ENCODE results near the gene CEP192. TPM values are rescaled to one million over a fixed set of nuclear protein-coding genes. Genes with fewer than 3 reads are reported as not detected.
A peak's percentile ranks its signal among the peaks of the same experiment; 100 is the strongest.

CEP192 gene
- total and polyA plus RNA-seq, 4 donors: 2.5 to 32.4 (median 10.9) TPM

DNA sequence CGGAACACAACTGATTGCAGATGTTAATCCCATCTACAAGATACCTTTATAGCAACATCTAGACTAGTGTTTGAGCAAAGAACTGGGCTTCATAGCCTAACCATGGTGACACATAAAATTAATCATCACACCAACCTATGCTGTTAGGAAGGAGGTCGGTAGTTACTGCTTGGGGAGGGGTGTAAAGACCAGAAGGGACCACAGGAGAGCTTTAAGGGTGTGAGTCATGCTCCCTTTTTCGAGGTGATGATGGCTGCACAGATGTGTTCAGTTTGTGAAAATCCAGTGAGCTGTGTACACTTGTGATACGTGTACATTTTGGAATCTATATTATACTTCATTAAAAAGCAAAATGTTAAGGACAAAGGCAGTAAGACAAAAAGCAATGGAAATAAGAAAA lies 47.9 kb upstream of the CEP192 start:
- H3K36me3 ChIP-seq (ENCODE audit: control insufficient read depth in 4 of 4, insufficient read depth in 3 of 4, low read depth in 1 of 4, low read length in 3 of 4): no peaks in the 10 kb centered on the region
- 84% methylated on average over 4 of the region's 4 CpGs for WGBS
- no peak overlapping the region for H3K9ac ChIP-seq (ENCODE audit: low read depth in 1 of 2, low read length in 2 of 2)
- TF ChIP-seq SP1 (IDR thresholded peaks at IDR 0.05) (no peak), FOXA1 (IDR thresholded peaks at IDR 0.05) (no peak), YY1 (IDR thresholded peaks at IDR 0.05) (no peak), GABPA (IDR thresholded peaks at IDR 0.05 in 1 of 2, conservative IDR thresholded peaks at IDR 0.05 in 1 of 2) (no peak), ATF3 (IDR thresholded peaks at IDR 0.05) (no peak), FOXA2 (IDR thresholded peaks at IDR 0.05) (no peak), NR2F2 (IDR thresholded peaks at IDR 0.05) (no peak), EGR1 (IDR thresholded peaks at IDR 0.05; ENCODE audit: low read depth in 2 of 2) (no peak), JUND (IDR thresholded peaks at IDR 0.05) (no peak), HNF4A (conservative IDR thresholded peaks at IDR 0.05) (no peak), HNF4G (IDR thresholded peaks at IDR 0.05) (no peak)
- TF ChIP-seq, protein P1, sequence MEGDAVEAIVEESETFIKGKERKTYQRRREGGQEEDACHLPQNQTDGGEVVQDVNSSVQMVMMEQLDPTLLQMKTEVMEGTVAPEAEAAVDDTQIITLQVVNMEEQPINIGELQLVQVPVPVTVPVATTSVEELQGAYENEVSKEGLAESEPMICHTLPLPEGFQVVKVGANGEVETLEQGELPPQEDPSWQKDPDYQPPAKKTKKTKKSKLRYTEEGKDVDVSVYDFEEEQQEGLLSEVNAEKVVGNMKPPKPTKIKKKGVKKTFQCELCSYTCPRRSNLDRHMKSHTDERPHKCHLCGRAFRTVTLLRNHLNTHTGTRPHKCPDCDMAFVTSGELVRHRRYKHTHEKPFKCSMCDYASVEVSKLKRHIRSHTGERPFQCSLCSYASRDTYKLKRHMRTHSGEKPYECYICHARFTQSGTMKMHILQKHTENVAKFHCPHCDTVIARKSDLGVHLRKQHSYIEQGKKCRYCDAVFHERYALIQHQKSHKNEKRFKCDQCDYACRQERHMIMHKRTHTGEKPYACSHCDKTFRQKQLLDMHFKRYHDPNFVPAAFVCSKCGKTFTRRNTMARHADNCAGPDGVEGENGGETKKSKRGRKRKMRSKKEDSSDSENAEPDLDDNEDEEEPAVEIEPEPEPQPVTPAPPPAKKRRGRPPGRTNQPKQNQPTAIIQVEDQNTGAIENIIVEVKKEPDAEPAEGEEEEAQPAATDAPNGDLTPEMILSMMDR (IDR thresholded peaks at IDR 0.05; ENCODE audit: low read depth, low read length, missing input control): no peak
- TF ChIP-seq, protein P2, sequence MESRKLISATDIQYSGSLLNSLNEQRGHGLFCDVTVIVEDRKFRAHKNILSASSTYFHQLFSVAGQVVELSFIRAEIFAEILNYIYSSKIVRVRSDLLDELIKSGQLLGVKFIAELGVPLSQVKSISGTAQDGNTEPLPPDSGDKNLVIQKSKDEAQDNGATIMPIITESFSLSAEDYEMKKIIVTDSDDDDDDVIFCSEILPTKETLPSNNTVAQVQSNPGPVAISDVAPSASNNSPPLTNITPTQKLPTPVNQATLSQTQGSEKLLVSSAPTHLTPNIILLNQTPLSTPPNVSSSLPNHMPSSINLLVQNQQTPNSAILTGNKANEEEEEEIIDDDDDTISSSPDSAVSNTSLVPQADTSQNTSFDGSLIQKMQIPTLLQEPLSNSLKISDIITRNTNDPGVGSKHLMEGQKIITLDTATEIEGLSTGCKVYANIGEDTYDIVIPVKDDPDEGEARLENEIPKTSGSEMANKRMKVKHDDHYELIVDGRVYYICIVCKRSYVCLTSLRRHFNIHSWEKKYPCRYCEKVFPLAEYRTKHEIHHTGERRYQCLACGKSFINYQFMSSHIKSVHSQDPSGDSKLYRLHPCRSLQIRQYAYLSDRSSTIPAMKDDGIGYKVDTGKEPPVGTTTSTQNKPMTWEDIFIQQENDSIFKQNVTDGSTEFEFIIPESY (IDR thresholded peaks at IDR 0.05): no peak
- no peak overlapping the region for H3K27ac ChIP-seq (ENCODE audit: low read depth in 1 of 2, low read length in 2 of 2)
- no peaks in the 10 kb centered on the region for H3K27me3 ChIP-seq (ENCODE audit: control insufficient read depth in 4 of 4, insufficient read depth in 4 of 4, low read length in 3 of 4)
- DNase-seq (ENCODE audit: low spot score): no peak
- H3K9me3 ChIP-seq (ENCODE audit: control insufficient read depth in 4 of 4, low read length in 3 of 4): no peaks in the 10 kb centered on the region
- H3K4me1 ChIP-seq (ENCODE audit: control insufficient read depth in 4 of 4, insufficient read depth in 4 of 4, low read length in 3 of 4): peaks cover 6 to 18% (median 16%) of the 10 kb centered on the region in 4 donors
- H3K4me3 ChIP-seq (ENCODE audit: low read depth in 1 of 3, low read length in 3 of 3): no peak overlapping the region

DNA sequence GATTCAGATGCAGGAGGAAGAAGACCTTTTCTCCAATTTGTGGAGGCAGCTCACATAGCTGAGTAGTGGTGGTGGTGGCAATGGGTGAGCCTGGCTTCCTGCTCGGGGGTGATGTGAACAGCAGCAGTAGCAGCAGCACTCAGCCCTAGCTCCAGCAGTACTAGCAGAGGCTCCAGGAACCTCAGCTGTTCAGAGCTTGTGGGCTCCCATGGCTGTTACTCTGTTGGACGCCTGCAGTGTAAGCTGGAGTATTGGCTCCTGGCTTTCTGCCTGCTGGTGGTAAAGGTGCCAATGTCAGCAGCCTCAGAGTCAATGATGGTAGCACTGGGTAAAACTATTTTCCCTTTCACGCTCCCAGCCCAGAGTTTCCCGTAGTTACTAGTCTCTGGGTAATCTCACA lies 46.5 kb upstream of the CEP192 start:
- Histone ChIP-seq H3K36me3 (ENCODE audit: control insufficient read depth in 4 of 4, insufficient read depth in 3 of 4, low read depth in 1 of 4, low read length in 3 of 4) (no peaks in the 10 kb centered on the region), H3K27ac (ENCODE audit: low read depth in 1 of 2, low read length in 2 of 2) (peak overlapping the region; percentile 6 to 50), H3K27me3 (ENCODE audit: control insufficient read depth in 4 of 4, insufficient read depth in 4 of 4, low read length in 3 of 4) (no peaks in the 10 kb centered on the region), H3K4me1 (ENCODE audit: control insufficient read depth in 4 of 4, insufficient read depth in 4 of 4, low read length in 3 of 4) (peaks cover 9 to 18% (median 16%) of the 10 kb centered on the region in 4 donors), H3K9me3 (ENCODE audit: control insufficient read depth in 4 of 4, low read length in 3 of 4) (no peaks in the 10 kb centered on the region), H3K9ac (ENCODE audit: low read depth in 1 of 2, low read length in 2 of 2) (no peak overlapping the region), H3K4me3 (ENCODE audit: low read depth in 1 of 3, low read length in 3 of 3) (no peak overlapping the region)
- DNase-seq (ENCODE audit: low spot score): no peak
- WGBS: 18% methylated on average over 4 of the region's 4 CpGs
- peak; percentile 66 for TF ChIP-seq YY1 (IDR thresholded peaks at IDR 0.05)
- no peak for TF ChIP-seq JUND (IDR thresholded peaks at IDR 0.05)
- TF ChIP-seq ATF3 (IDR thresholded peaks at IDR 0.05): no peak
- no peak for TF ChIP-seq HNF4G (IDR thresholded peaks at IDR 0.05)
- TF ChIP-seq SP1 (IDR thresholded peaks at IDR 0.05): no peak
- TF ChIP-seq, protein P1 (IDR thresholded peaks at IDR 0.05; ENCODE audit: low read depth, low read length, missing input control): no peak
- no peak for TF ChIP-seq GABPA (IDR thresholded peaks at IDR 0.05 in 1 of 2, conservative IDR thresholded peaks at IDR 0.05 in 1 of 2)
- no peak for TF ChIP-seq NR2F2 (IDR thresholded peaks at IDR 0.05)
- TF ChIP-seq FOXA1 (IDR thresholded peaks at IDR 0.05): no peak
- TF ChIP-seq REST (IDR thresholded peaks at IDR 0.05): no peak
- TF ChIP-seq RXRA (IDR thresholded peaks at IDR 0.05): peak in 1 of 2 donors; percentile 34
- TF ChIP-seq EGR1 (IDR thresholded peaks at IDR 0.05; ENCODE audit: low read depth in 2 of 2): no peak
- TF ChIP-seq TAF1 (conservative IDR thresholded peaks at IDR 0.05): no peak
- peak; percentile 31 for TF ChIP-seq FOXA2 (IDR thresholded peaks at IDR 0.05)
- TF ChIP-seq MAX (IDR thresholded peaks at IDR 0.05): no peak
- TF ChIP-seq, protein P2 (IDR thresholded peaks at IDR 0.05): no peak
- no peak for TF ChIP-seq RAD21 (IDR thresholded peaks at IDR 0.05)
- TF ChIP-seq HNF4A (conservative IDR thresholded peaks at IDR 0.05): no peak

Data from liver (tissue), 9 donors.